Thyroid gland (tissue), 4 donors: ENCODE measurements around the gene LDB2.

Experiments
- CTCF ChIP-seq, 6 experiments: fragments of 200-600 bp in 3 of 6; fragments of 450-650 bp in 3 of 6; sonication (generic) in 3 of 6; IDR thresholded peaks; one replicate each; pipeline ENCODE4 v1.5.1; 2016 to 2019; ENCODE audit warnings: antibody characterized with exemption in 6 of 6, mild to moderate bottlenecking in 2 of 6, inconsistent platforms in 1 of 6, moderate library complexity in 1 of 6
- POLR2A ChIP-seq, 2 donors: fragments of 450-650 bp; IDR thresholded peaks; one replicate each; pipeline ENCODE4 v1.6.1; 2017; ENCODE audit warnings: antibody characterized with exemption in 2 of 2, mild to moderate bottlenecking in 2 of 2, moderate library complexity in 1 of 2

GRCh38 chr4:16859031-16859430 is 39.4 kb downstream of the LDB2 start:
- no peak for TF ChIP-seq CTCF (IDR thresholded peaks at IDR 0.05)
- no peak for TF ChIP-seq POLR2A (IDR thresholded peaks at IDR 0.05)
